GM18505 (cell line): ENCODE results near the gene FMO2.
A peak's percentile ranks its signal among the peaks of the same experiment; 100 is the strongest.

Experiments
- ATAC-seq: cut with Tn5 transposase; IDR thresholded peaks from one replicate; pipeline ENCODE4 v1.9.1; 2021; ENCODE audit not compliant: unreplicated experiment
- POLR2A ChIP-seq: IDR thresholded peaks from 4 replicates; pipeline ENCODE4 v1.6.1; 2011; ENCODE audit warnings: borderline replicate concordance; ENCODE audit not compliant: insufficient read depth, insufficient read length; ENCODE audit errors: extremely low read depth

FMO2 gene

DNA sequence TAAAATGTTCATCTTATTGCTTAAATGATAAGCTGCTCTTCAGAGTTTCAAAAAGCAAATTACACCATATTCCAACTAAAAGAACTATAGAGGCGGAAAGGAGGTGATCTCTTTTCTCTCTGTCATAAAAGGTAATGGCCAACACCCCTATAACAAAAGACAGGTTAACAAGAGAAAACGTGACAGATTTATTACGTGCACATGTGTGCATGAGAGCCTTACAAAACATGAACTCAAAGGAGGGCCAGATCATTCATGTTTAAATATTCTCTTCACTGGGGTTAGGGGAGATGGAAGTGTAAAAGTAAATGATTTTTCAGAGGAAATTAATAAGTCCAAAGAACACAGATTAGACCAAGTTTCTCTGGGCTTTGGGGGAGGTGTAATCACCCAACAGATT, 26.5 kb upstream of the FMO2 start:
- ATAC-seq: no peak
- no peak for TF ChIP-seq POLR2A

DNA sequence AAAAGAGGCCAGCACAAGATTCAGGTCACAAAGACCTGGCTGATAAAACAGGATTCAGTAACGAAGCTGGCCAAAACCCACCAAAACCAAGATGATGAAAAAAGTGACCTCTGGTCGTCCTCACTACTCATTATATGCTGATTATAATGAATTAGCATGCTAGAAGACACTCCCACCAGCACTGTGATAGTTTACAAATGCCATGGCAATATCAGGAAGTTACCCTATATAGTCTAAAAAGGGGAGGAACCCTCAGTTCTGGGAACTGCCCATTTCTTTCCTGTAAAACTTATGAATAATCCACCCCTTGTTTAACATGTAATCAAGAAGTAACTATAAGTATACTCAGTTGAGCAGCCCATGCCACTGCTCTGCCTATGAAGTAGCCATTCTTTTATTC, 26.0 kb upstream of the FMO2 start:
- ATAC-seq: no peak
- TF ChIP-seq POLR2A: no peak

DNA sequence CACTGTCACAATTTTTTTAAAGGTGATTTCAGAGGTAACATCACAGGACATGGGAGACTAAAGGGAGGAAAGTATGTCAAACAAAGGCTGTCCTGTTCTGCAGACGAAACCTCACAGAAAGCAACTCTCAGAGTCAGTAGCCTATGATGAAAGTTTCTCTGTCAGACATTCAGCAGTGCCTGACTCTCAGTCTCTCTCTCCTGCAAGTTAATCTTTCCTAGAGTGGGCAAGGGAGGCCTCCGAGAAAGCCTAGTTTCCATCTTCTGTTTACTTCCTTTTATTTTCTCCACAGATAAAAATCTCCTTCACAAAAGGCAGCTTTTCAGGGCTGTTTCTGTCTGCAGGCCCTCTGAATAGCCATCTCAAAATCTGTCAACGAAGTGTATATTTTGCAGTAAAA, 24.9 kb upstream of the FMO2 start:
- no peak for TF ChIP-seq POLR2A
- no peak for ATAC-seq

DNA sequence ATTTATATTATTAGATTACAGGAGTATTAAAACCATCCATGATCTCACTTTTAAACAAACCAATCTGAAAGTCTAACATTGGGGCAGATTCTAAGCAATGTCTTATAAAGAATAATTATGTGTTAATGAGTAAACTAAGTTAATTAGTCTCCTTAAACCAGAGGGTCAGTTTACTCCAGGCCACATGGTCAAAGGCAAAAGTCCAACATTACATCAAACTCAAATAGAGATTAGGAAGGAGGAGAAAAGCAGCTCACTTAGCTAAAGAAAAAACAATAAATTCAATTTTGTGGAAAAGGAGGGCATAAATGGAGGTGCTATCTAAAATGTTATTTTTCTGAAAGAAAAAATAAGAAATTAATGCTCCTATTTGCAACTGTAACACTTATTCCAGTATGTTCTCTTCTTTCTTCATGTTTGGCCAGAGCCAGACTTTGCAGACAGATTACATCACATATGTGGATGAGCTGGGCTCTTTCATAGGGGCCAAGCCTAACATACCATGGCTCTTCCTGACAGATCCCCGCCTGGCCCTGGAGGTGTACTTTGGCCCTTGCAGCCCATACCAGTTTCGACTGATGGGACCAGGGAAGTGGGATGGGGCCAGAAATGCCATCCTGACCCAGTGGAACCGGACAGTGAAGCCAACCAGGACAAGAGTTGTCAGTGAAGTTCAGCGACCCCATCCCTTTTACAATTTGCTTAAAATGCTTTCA, 24.3 kb upstream of the FMO2 start:
- no peak for TF ChIP-seq POLR2A
- no peak for ATAC-seq

DNA sequence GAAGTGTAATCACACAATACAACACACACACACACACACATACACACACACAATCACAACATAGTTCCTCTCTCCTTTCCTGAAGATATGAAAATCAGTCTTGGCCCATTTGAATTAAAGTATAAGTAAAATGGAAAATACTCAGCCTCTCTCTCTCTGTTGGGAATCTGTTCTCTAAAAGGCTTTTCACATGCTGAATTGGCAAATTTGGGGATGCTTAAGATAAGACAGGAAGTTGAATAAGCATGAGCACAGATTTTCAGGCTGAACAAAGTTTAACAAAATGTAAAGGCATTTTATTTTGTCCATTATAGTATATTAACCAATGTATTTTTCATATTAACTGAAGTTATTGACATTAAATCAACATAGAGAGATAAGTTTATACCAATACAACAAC, 23.7 kb upstream of the FMO2 start:
- no peak for ATAC-seq
- no peak for TF ChIP-seq POLR2A

GRCh38 chr1:171166361-171166760, 18.7 kb upstream of the FMO2 start:
- ATAC-seq: no peak
- no peak for TF ChIP-seq POLR2A

DNA sequence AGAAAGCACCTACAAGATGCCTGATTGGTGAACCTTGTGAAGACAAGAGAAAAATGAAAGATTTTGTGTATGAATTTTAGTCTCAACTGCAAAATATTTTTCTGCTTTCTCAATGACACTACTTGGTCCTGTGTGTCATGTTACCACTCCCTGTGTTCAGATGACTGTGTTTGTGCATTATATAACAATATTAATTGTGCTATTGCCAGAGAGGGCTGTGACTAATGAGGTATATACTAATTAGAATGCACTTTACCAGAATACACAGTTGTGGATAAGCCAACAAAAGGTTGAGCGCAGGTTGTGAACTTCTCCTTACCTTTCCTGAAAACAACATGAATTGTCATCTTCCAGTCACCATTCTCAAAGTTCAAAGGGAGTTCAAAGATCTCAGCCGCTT, 17.3 kb upstream of the FMO2 start:
- ATAC-seq: no peak
- no peak for TF ChIP-seq POLR2A

DNA sequence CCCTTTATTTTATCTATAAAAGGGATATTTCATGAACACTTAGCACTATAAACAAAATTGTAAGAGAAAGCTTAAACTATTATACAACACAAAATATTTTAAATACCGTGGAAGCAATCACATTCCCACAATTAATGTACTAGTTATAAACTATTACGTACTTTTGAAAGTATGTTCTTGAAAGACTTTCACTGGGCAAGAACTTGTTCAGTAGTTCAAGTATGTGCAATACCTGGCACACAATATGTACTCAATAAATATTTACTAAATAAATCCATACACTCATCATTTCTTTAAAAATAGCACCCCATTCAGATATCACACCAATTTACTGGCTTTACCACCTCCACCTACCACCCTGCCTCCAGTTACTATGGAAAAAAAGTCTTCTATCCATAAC, 12.6 kb upstream of the FMO2 start:
- ATAC-seq: no peak
- TF ChIP-seq POLR2A: no peak

DNA sequence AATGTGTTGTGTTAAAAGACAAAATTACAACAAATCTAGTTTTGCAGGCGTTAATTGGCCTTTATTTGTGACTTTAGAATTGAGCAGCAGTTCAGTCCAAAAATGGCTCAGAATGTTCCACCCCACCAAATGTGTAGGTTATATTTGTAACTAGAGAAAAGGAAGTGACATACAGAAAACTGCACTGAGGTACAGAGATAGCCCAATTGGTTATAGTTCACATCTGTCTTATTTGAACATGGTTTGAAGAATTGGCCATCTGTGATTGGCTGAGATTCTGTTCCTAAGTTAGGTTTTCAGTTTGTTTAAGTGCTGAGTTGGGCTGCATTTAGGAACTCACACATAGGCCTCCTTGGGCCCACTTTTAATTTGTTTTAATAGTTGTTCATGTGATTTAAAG, 12.0 kb upstream of the FMO2 start:
- ATAC-seq: peak; percentile 58
- TF ChIP-seq POLR2A: no peak

DNA sequence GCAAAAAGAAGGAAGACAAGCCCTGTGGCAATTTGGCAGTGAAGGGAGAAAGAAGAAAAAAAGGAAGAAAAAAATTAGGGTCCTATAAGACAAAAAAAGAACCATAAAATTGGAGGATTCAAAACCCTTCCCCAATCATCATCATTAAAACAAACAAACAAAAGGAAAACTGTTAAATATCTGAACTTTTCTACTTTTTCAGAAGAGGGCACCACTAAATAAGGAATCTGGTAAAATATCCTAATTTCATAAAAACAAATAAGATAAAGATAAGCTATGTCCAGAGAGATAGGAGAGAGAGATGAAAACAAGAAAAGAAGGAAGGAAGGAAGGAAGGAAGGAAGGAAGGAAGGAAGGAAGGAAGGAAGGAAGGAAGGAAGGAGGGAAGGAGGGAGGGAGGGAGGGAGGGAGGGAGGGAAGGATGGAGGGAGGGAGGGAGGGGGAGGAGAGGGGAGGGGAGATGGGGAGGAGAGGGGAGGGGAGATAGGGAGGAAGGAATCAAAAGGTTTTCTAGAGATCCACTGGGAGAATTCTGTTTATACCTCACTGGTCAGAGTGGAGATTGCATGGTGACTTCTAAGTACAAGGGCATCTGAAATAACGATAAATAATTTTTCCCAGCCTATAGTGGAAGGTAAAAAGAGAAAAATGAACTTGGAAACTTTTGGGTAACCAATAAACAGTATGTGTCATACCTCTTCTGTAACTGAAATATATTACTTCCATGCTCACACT, 10.4 kb upstream of the FMO2 start:
- no peak for ATAC-seq
- no peak for TF ChIP-seq POLR2A

DNA sequence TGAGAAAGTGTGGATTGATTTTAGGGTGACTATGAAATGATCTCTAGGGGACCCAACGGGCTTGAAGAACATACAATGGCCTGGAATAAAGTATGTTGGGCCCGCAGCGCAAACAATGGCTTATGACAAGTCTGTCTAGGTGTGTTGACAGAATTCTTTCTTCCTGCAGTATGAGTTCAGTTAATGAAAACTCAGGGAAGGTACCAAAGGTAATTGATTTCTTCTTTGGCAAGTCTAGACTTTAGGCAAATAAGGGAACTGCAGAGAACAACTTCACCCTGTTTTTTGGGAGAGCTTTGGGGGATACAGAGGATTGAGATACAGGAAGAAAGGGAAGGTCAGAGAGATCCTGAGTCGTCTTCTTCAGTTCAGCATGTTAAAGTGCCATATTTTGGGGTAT, 7.8 kb upstream of the FMO2 start:
- TF ChIP-seq POLR2A: no peak
- no peak for ATAC-seq

- ATAC-seq: no peak
- TF ChIP-seq POLR2A: no peak
Observed at GRCh38 chr1:171179318-171180227, 5.5 kb upstream of the FMO2 start.

DNA sequence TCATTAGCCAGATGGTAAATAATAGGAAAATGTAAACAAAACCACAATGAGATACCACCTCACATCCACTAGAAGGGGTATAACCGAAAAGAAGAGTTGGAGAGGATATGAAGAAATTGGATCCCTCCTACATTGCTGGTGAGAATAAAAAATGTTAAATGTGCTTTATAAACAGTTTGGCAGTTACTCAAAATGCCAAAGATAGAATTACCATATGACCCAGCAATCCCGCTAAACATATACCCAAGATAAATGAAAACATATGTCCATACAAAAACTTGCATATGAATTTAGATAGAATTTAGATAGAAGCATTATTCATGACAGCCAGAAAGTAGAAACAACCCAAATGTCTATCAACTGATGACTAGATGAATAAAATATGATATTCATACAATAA, 4.4 kb upstream of the FMO2 start:
- ATAC-seq: no peak
- no peak for TF ChIP-seq POLR2A
